Activated CD4-positive, CD25-positive, alpha-beta regulatory T cell (primary cell): ENCODE data around the gene KCTD11.

Experiments
- DNase-seq, 4 experiments: peaks; one replicate each; lab custom pipeline; 2025; lab: John Stamatoyannopoulos, UW

KCTD11 gene

DNA sequence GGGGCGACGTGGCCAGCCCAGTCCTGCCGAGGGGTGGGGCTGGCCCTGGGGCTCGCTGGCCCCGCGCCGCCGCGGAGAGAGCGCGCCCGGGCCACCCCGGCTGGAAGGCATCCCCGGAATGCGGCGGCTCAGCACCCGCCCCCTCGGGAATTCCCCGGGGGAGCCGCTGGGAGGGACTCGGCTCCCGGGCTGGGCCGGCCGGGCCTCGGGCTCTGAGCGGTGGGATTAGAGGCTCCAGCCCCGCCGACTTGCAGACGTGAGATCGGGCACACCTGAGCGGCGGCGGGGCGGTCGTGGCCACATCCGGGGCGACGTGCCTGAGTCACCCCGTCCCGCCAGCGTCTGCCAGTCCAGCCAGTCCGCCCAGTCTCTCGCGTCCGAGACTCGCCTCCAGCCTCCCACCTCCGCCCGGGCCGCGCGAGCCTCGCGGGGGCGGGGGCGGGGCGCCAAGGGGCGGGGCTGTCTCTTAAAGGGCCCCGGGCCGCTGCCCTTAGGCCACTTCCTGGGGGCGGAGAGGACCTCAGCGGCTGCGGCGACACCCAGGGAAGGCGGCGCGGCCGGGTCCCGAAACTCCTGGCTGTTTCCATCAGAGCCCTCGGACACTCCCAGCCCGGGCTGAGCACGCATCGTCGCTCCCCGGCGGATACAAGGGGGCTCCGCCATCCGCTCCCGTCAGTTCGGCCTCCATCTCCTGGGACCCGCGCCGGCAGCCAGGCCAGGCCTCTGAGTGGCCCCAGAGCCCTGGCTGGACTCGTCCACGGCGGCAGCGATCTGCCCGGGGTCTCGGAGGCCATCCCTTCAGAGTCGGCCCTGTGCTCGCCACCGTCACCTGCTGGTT, at the start of gene KCTD11:
Gene KCTD11 (plus strand): TSS at position 498 of the 838 bp plus-strand sequence.
- peak; percentile 50 to 57 (median 52) for DNase-seq

DNA sequence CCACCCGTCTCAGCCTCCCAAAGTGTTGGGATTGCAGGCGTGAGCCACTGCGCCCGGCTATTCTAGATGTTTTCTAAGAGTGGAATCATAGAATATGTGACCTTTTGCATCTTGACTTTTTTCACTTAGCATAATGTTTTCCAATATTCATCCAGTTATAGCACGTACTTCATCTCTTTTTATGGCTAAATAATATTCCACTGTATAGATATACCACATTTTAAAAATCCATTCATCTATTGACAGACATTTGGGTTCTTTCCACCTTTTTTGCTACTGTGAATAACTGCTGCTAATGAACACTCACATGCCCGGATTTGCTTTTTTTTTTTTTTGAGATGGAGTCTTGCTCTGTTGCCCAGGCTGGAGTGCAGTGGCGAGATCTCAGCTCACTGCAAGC, 47.8 kb upstream of the KCTD11 start:
- DNase-seq, result no peak

DNA sequence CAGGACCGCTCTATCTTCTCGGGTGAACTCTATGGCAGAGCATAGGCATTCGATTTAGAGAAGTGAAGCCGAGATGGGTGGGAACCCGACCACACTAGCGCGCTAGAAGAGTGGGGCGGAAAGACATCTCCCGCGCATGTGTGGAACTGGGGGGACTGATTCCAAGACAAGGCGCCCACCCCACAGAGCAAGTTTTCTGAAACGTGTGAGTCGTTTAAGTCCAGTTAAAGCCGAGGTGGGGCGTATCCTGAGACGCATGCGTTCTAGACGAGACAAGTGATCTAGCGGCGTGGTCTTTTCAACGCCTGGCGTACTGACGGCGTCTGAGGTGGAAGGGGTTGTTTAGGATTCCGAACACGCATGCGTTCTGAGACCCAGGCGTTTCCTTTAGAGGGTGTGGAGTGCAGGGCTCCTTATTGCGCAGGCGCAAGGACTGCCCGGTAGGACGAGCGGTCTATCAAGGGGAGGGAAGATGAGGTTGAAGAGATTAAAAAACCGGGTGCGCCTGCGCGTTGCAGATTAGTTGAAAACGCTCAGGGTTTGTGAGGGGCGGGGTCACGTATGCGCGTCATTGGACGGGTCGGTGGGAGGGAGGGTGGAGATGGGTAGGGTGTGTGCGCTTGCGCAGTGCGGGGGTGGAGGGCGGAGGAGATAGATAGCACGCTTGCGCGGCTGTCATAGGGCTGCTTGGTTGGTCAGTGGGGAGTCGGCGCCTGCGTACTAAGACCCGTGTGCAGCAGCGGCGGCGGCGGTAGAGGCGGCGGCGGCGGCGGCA, 44.9 kb upstream of the KCTD11 start, which contains the start of gene EIF5A:
Gene EIF5A (plus strand): TSS at position 718 of the 775 bp plus-strand sequence. CDS start 2,008 bp downstream, outside the sequence.
- peak; percentile 99 to 100 (median 100) for DNase-seq

DNA sequence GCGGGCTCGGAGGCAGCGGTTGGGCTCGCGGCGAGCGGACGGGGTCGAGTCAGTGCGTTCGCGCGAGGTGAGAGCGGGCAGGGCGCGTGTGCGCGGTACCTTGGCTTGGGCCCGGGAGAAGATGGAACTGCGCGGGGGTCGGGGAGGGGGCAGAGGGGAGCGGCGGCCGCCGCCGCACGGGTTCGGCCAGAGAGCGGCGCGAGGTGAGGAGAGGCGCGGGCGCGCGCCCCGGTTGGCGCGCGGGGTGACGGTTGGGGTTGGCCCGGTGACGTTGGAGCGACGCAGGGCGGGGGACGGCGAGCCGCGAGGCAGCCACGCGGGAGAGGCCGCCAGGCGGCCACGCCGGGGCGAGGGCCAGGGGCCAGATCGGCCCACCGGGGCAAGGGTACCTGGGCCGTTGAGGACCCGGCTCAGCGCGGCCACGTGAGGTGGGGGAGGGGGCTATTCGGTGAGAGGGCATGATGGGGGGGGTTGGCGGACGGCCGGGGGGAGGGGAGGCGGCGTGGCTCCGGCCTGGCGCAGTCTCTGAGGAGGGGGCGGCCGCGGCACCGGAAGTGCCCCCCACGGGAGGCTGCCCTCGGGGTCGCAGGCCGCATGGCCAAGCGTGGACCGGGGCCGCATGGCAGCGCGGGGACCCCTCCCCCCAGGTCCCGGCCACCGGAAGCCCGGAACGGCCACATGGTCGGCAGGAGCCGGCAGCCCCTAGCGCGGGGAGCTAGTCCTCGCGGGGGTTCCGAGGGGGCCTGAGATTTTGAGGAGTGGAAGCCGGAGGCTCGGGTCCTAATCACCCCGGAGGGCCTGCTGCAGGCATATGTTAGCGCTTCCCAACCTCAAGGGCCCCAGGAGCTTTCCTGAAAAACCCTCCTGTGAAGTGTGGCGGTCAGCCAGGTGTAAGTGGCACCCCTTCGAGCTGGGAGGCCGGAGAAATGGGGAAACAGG, 44.0 kb upstream of the KCTD11 start:
- peak; percentile 43 to 61 (median 56) for DNase-seq

DNA sequence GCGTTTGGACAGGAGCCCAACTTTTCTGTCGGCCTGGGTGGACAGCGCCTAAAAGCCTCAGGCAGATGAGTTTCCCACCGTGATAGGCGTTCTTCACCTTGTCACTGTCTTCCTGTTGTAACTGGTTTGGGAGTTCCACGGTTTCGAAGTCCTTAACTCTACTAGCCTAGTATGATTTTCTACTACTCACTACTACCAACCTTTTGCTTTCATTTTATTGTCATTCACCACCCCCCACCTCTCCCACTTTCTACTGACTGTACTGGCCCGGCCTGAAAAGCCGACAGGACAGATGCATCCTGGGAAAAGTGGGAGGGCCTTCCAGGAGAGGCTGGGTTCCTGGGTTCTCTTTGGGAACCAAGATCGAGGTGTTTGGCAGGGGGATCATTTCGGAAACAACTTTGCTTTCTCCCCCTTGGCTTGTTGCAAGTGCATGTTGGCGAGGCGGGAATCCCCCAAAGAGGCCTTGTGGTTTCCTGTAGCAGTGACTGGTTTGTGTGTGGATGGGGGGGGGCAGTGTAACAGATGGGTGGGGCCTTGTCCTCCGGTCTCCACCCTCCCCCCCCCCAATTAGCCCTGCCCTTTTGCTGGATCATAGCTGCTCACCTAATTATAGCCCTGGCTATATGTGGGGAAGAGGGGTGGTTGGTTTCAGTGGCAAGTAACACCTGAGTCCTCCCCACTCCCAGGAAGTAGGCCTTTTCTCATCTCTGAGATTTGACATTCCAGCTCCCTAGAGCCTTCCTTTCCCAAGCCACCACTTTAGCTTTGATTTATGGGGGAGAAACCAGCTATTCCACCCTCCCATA, 43.1 kb upstream of the KCTD11 start:
- DNase-seq, result peak; percentile 71 to 78 (median 73)

DNA sequence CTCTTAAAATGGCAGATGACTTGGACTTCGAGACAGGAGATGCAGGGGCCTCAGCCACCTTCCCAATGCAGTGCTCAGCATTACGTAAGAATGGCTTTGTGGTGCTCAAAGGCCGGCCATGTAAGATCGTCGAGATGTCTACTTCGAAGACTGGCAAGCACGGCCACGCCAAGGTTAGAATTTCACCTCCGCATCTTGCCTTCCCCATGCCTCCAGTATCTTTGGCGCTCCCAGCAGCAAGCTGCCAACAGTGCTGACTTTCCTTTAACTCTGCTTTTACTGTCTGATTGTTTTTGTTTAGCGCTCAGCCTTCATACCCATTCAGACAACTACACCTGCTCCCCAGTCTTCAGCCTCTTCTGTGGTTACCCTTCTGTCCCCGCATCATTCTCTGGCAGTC, 42.3 kb upstream of the KCTD11 start:
- DNase-seq, result no peak

DNA sequence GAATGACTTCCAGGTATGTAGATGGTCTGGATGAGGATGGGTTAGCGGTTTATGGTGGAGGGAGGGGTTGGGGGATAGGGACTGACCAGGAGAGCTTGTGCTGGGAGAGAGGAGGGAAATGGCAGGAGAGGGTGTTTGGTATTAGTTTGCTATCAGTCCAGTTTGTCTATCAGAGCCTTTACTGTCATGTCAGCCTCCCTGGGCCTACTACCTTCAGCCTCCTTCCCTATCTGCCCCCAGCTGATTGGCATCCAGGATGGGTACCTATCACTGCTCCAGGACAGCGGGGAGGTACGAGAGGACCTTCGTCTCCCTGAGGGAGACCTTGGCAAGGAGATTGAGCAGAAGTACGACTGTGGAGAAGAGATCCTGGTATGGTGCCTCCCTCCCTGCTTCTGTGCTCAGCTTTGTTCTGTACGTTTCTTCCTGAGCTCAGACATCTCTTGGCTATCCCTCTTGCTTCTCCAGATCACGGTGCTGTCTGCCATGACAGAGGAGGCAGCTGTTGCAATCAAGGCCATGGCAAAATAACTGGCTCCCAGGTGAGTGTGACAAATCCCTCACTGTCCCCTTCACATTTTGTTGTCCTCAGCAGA, 40.8 kb upstream of the KCTD11 start:
- no peak for DNase-seq

DNA sequence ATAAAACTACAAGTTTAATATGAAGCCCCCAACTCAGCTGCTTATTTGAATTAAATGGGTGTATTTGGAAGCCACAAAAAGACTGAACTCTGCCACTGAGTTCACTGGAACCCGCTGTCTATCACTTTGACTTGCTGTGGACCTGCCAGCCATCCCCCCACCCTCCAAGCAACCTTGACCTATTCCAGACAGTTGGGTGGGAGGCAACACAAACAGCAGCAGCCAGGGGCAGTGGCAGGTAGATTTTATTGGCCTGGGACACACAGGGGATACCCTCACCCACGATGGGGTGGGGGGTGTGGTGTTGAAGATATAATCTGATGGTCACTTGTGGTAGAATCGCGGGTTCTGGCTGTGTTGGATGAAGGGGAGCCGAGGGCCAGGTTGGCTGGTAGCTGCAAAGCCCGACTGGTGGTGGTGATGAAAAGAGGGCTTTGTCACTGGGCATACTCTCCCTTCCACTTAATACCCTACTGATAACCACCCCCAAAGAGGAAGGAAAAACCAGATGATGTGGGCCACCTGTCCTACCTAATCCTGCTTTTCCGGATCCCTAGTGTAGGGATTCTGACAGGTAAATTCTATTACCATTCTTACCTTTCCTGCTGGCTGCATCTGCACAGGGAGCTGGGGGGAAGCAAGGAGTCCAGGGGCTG, 39.4 kb upstream of the KCTD11 start:
- no peak for DNase-seq

DNA sequence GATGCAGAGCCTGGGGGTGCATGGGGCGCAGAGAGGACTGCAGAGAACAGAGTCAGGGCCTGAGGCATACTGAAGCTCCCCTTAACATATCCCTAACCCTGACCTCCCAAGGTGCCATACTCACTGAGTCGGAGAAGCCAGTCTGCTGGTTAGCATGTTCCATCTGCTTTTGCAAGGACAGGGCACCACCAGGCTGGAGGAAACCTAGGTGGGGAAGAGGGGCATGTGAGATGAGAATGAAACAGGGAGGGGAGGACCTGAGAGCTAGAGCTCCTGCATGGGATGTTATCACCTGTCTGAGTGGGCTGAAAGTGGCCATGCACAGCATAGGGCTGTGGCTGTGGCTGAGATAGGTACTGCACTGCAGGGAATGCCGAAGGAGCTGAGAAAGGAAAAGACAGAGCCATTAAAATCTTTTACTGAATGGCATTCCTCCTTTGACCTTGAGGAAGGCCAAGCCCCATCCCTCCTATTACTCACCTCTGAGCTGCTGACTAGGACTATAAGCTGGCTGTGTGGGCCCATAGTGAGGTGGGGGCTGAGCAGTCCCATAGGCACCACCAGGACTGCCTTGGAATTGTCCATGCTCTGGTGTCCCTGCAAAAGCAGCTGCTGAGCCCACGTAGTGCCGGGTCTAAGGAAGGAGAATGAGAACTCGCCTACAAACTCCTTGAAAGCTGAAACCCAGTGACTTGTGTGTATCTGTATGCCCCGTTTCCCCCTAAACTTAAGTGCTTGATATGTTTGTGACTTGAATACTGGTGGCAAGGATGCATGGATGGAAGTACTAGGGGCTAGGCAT, 38.7 kb upstream of the KCTD11 start:
- DNase-seq, result no peak

DNA sequence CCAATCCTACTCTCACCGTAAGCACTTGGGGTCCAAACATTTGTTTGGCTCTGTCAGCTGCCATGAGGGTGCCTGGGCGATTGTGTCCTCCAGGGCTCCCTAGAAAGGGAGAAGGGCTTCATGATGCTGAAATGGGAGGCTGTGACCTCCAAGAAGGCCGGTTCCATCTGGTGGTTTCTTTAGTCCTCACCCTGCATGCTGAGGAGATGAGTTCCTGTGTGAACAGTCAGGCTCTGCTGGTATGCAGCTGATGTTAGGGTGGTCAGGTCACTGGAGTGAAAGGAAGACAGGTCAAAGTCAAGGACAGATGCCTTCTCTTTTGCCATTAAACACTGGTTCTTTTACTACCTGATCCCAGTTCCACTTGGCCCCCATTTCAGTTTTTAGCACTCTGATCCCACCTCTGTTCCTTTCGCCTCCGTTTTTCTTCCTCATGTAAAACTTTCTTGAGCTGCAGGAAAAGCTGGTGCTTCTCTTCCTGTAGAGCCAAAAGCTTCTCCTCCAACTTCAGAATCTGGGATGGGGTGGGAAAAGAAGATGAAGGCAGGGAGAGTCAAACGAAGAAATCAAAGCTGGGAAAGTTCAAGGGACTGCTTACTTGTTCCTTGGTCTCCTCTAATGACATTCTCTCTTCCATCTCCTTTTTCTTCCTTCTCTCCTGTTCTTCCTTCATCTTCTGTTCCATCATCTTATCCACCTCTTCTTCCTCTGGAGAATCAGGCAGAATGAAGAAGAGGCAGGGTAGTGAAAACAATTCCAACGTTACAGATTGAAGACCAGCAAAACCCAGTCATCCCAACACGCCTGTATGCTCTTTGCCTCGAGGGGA, 37.9 kb upstream of the KCTD11 start:
- no peak for DNase-seq

DNA sequence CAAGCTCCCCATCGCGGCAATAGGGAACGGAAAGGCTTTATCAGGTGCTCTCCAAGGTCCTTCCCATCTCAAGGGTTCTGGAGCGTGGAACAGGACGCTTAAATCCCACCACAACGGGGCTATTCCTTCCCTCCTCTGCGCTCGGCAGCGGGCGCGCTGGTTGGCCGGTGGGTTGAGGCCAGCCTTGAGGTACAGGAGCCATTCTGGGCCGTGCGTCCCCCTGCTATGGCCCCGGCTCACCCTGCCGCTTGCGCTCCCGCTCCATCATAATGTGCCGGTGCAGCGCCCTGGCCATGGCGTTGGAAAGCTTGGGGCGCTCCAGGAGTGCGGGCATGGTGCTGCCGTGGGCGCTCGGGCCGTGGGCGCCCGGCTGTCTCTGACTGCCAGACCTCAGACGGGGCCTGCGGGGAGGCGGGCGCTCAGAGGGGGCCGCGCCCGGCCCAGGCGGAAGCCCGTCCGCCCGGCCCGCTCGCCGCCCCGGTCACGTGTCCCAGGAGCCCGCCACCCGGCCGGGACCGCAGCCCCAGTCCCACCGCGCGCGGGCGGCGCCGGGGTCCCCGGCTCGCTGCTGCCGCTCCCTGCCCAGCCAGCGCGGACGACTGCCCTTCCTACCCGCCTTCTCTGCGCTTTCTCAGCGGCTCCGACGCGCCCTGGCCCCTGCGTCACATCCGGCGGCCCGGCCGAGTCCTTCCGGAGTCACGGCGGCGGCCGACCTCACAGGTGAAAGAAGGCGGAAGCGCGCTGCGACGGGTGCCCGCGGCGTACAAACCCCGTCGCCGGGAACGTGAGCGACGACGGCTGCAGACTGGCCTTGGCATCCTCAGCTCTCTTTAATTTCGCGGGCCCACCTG, 37.0 kb upstream of the KCTD11 start, which contains the start of gene GPS2:
Gene GPS2 (minus strand): TSS at position 642 of the 851 bp plus-strand sequence. CDS start 308 bp downstream, at position 334.
- DNase-seq, result peak; percentile 84 to 93 (median 90)

DNA sequence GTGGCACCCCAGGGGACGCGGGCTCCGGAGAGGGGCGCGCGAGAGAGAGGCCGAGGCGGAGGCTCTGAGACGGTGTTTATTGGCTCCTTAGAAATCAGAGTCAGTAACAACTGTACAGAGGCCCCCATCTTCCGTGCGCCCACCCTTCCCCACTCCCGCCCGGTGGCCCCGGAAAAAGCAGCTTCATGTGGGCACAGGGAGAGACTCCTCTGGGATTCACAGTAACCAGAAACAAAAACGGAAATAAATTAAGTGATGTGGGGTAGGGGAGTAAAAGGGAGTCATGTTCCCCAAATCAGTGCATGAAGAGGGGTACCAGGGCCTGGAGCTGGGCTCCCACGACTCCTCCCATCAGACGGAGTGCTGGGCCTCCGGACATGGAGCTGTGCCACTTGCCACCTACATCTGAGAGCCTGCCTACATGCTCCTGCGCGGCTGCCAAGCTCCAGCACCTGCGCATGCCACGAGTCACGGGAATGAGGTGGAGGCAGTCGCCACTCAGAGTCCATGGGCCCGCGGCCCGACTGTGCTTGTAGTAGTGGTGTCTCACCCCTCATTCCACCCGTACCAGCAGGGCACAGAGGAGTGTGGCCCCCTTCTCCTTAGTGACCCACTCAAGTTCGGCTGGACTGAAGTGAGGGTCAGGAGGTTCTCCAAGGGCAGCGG, 36.3 kb upstream of the KCTD11 start:
- no peak for DNase-seq

DNA sequence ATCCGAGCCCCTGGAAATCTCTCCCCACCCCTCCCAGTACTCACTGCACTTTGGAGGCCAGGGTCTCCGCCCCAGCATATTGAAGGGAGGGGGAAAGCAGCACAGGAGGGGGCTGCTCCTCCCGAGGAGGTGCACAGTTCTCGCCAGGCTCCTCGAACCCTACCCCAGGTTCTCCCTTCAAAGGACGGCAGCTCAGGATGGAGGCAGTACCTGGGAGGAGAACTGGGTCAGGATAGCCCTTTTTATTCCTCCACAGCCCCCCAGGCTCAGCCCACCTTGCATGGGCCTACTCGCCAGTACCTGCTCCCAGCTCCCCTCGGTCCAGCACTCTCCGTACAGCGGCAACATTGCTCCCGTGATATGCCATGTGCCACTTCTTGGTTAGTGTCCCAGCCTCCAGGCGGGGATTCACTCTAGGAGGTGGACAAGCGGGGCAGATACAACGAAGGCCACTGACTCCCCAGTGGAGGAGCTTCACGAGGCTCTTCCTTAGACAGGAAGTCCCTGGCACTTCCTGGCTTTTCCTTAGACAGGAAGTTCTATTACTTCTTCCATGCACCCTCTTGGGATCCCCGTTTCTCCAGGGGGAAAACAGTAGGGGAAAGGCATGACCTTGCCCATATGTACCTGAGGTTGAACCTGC, 34.7 kb upstream of the KCTD11 start:
- DNase-seq, result no peak

DNA sequence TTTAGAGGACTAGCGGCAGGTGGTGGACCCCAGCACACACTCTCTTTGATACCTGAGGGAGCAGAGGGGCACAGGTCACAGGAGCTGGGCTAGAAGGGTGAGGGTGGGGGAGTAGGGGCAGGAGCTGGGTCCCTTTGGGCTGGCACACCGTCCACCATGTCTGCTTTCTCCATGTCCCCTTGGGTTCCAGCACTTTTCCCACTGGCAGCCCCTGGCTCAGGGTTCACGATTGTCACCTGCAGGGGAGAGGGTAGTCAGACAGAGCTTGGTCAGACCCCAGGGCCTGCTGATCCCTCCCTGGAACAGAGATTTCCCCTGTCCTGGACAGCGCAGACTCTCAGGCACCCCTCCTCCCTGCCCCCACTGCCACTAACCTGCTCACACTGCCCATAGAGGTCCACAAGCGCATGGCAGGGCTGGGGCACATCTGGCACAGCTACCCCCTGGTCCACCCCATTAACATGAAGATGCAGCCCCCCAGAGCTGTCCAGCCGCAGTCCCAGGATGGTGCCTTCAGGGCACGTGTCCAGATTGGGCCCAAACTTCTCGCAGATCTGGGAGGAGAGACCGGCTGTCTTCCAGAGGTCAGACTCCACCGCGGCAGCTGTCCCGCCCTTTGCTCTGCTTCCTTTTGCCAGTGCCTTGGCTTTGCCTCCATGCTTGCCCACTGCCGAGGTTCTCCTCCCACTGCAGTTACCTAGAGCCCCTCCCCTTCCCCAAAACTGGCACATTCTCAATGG, 33.7 kb upstream of the KCTD11 start:
- DNase-seq, result no peak

DNA sequence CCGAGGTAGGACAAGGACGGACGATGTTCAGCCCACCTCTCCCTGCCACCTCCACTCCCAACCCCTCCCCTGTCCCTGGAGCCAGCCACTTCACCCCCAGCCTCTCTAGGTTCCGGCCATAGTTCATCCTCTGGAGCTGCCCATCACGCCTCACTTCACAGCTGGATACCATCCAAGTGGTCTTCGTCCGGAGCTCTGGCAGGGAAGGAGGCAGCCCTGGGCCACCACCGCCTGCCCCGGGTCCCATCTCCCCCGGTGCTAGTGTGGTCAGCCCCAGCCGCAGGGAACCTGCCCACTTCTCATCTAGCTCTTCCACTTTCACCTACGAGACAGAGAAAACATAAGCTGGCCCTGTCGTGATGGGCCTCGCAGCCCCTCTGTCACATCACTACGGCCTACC, 30.5 kb upstream of the KCTD11 start:
- DNase-seq, result no peak
